GM12878 (cell line): Measurements from ENCODE around the gene SLC35E2B.

Source experiments
- CEBPB ChIP-seq, 2 experiments: fragments of 150-350 bp in 1 of 2; IDR thresholded peaks; 2 replicates each; pipeline ENCODE4 v1.6.1; 2012 to 2014; ENCODE audit warnings: low read depth in 2 of 2, low read length in 2 of 2, borderline replicate concordance in 1 of 2, inconsistent platforms in 1 of 2
- CTCF ChIP-seq, 3 experiments: IDR thresholded peaks in 2 of 3; conservative IDR thresholded peaks in 1 of 3; 2 replicates each; pipeline ENCODE4 v1.5.1; 2011; ENCODE audit warnings: low read depth in 3 of 3, low read length in 3 of 3, mild to moderate bottlenecking in 3 of 3, control low read depth in 2 of 3, moderate library complexity in 2 of 3, inconsistent platforms in 1 of 3, mixed read lengths in 1 of 3; ENCODE audit not compliant: control insufficient read depth in 2 of 3, insufficient read depth in 1 of 3; ENCODE audit errors: extremely low read depth in 1 of 3
- JUND ChIP-seq: IDR thresholded peaks from 2 replicates; pipeline ENCODE4 v1.6.1; 2012; ENCODE audit warnings: low read depth, mild to moderate bottlenecking, low read length, improper control_type of control experiment, moderate library complexity
- LARP7 ChIP-seq: fragments of 450-650 bp; IDR thresholded peaks from 2 replicates; pipeline ENCODE4 v1.6.1; 2017; ENCODE audit warnings: mild to moderate bottlenecking
- MXI1 ChIP-seq: fragments of 150-350 bp; IDR thresholded peaks from 2 replicates; pipeline ENCODE4 v1.6.1; 2011; ENCODE audit warnings: low read depth, mild to moderate bottlenecking, inconsistent platforms, low read length, improper control_type of control experiment
- PBX3 ChIP-seq: IDR thresholded peaks from 2 replicates; pipeline ENCODE4 v1.6.1; 2011; ENCODE audit warnings: mild to moderate bottlenecking, low read depth, low read length, moderate library complexity; ENCODE audit not compliant: insufficient replicate concordance
- POLR2A ChIP-seq: IDR thresholded peaks from 2 replicates; pipeline ENCODE4 v1.6.1; 2011; ENCODE audit warnings: low read depth, mild to moderate bottlenecking, low read length
- POLR2AphosphoS5 ChIP-seq: IDR thresholded peaks from 2 replicates; pipeline ENCODE4 v1.6.1; 2011; ENCODE audit warnings: mild to moderate bottlenecking, low read length, inconsistent platforms

GRCh38 chr1:1623181-1623630 is 69.4 kb downstream of the SLC35E2B start:
- TF ChIP-seq LARP7 (no peak), JUND (no peak), POLR2A (no peak), POLR2AphosphoS5 (no peak), MXI1 (no peak), CEBPB (IDR thresholded peaks at IDR 0.05; ENCODE audit: borderline replicate concordance in 1 of 2, low read depth in 2 of 2, low read length in 2 of 2) (no peak), PBX3 (no peak), CTCF (IDR thresholded peaks at IDR 0.05 in 2 of 3, conservative IDR thresholded peaks at IDR 0.05 in 1 of 3; ENCODE audit: control insufficient read depth in 2 of 3, extremely low read depth in 1 of 3, insufficient read depth in 1 of 3, low read depth in 3 of 3, low read length in 3 of 3) (no peak)
